GM20000 (cell line): Measurements from ENCODE around the gene USP25.

Experiments
- DNase-seq: peaks from one replicate; pipeline ENCODE4 v3.0.0; 2012; ENCODE audit warnings: low spot score
- TF ChIP-seq, protein P1 (sequence below): IDR thresholded peaks from 2 replicates; pipeline ENCODE4 v1.5.1; 2012; ENCODE audit warnings: mild to moderate bottlenecking, control low read depth; ENCODE audit errors: extremely low read depth, missing control alignments

The USP25 gene

DNA sequence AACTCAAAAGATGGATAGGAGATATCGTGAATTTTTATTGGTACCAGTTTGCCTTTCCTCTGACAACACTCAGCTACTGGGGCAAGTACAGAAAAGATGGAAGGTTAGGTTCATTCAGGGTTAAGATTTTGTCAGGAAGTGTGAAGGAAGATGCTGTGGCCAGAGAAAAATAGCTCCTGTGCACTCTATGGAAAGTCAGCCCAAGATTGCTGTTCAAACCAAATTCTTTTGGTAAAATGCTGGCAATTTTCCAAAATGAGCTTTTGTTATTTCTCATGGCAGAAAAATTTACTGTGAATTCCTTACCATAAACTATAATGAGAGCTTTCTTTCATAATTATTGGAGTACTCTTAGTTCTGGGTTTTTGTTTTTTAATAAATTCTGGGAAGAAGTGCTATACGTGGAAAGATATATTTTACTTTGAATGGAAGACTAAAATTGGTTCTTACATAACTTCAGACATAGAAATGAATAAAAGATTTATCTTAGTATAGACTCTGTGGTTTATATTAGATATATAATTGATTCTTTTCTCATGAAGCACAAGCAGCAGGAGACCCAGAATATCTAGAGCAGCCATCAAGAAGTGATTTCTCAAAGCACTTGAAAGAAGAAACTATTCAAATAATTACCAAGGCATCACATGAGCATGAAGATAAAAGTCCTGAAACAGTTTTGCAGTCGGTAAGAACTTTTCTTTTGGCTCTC is 112.2 kb downstream of the USP25 start:
- TF ChIP-seq, protein P1, sequence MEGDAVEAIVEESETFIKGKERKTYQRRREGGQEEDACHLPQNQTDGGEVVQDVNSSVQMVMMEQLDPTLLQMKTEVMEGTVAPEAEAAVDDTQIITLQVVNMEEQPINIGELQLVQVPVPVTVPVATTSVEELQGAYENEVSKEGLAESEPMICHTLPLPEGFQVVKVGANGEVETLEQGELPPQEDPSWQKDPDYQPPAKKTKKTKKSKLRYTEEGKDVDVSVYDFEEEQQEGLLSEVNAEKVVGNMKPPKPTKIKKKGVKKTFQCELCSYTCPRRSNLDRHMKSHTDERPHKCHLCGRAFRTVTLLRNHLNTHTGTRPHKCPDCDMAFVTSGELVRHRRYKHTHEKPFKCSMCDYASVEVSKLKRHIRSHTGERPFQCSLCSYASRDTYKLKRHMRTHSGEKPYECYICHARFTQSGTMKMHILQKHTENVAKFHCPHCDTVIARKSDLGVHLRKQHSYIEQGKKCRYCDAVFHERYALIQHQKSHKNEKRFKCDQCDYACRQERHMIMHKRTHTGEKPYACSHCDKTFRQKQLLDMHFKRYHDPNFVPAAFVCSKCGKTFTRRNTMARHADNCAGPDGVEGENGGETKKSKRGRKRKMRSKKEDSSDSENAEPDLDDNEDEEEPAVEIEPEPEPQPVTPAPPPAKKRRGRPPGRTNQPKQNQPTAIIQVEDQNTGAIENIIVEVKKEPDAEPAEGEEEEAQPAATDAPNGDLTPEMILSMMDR = no peak
- DNase-seq = no peak

DNA sequence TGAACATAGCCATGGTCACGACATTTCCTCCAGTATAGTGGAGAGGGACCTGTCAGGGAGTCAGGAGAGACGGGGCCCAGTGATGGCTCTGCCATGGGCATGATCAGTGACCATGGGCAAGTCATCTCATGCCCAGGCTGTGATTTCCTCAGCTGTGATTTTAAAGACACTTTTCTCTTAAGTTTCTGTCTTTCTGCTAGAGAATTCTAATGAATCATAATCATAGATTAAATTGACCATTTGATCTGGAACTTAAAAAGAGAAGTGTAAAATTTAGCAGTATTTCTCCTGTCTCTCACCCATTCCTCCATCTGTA is 112.7 kb downstream of the USP25 start:
- DNase-seq = no peak

DNA sequence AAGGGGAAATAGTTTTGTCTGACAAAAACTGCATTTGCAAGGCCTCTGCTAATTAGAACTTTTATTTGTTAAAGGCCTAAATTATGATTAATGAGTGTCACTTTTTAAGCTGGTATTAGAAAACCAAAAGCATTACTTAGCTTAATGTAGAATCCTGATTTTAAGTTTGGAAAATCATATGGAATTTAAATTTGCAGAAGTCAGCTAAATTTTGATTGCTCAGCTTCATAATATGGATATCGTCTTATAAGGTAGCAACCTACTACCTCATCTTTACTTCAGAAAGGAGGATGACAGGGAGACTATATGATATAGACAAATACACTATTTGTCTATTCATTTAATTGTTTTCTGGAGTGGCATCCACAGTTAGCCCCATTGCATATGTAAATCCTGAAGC is 114.0 kb downstream of the USP25 start:
- TF ChIP-seq, protein P1 = no peak
- no peak for DNase-seq

More for the DNA sequence above, 112.7 kb downstream of the USP25 start:
- TF ChIP-seq, protein P1 = no peak

DNA sequence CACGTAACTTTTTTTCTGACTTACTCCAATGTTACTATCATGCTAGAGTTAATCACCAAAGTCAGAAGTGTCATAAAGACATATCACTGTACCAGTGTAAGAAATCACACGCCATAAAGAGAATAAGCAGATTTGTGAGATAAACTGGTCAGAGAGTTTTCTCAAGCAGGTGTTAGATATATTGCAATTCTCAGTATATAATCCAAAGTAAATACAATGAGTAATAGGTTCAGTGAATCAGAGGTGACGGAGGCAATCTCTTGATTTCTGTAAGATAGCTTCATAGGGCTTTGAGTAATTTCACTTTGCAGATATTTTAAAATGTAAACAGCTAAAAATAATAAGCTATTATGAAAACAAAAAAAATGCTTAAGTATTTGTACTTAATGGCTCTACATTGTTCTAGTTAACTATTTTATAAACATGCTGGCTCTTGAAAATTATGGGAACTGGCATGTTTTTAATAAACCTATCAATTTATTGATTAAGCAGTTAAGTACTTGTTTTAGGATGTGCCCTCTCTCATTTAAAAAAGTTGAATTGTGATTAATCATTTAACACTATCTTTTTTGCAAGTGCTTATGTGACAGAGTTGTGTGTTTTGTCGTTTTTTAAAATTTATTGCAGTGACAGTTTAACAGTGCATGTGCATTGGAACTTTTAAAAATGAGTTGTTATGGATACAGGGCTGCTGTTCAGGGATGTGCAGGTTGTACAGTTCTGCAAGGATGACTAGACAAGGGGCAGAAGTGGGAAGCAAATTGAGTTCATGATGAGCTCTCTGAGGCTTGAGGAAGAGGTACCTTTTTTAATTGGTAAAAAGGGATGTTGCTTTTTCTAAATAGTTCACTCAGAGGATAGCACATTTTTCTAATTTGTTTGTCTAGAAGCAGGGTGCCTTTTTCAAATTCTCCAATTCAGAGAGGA is 119.1 kb downstream of the USP25 start:
- DNase-seq = no peak

DNA sequence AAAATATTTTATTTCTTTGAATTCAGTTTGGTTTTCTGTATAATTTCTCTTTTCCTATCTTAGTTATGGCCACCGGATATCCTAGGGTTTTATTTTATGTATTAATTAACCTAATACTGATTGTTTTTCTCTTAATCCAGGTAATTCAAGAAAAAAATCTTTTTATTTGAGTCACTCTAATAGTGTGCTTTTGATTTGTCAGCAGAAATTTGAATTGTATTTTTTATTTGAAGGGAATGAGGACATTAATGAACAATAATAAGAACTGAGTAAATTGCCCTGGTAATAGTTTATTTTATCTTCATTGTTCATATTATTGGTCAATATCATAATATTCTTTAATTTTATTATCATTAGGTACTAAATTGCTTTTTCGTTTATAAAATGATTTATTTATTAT is 120.1 kb downstream of the USP25 start:
- DNase-seq = no peak
- TF ChIP-seq, protein P1 = no peak

More for the DNA sequence above, 119.1 kb downstream of the USP25 start:
- TF ChIP-seq, protein P1 = no peak

DNA sequence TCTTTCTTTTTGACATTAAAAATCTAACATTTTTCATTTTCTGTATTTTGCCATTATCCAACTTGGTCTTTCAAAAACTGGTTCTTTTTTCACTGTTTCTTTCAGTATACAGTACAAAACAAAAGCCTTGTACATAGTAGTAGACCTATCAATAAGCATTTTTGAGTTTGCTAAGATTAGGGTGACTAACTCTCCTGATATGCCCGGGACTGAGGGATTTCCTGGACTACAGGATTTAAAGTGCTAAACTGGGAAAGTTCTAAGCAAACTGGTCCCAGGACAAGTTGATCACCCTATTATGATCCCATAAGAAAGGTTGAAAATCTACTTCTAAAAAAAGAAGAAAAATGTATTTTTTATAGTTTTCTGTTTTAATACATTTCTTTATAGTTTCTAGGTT is 120.9 kb downstream of the USP25 start:
- no peak for DNase-seq
- TF ChIP-seq, protein P1 = no peak

DNA sequence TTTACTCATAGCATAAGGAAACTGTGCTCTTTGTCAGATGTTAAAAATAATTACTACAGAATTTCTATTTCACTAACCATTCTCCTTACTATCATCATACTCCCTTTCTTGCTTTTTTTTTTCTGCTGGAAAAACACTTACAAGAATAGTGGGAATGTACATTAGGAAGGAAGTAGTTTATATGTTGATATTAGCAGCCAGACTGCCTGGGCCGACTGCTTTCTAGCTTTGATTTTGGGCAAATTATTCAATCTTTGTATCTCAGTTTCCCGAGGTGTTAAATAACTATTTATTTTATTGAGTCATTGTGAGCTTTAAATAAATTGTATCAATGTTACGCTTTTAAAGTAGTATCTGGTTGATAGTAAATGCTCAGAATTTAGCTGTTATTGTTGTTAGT is 122.4 kb downstream of the USP25 start:
- TF ChIP-seq, protein P1 = no peak
- no peak for DNase-seq
